ENCODE results near the gene PPARD.

Gene PPARD

DNA sequence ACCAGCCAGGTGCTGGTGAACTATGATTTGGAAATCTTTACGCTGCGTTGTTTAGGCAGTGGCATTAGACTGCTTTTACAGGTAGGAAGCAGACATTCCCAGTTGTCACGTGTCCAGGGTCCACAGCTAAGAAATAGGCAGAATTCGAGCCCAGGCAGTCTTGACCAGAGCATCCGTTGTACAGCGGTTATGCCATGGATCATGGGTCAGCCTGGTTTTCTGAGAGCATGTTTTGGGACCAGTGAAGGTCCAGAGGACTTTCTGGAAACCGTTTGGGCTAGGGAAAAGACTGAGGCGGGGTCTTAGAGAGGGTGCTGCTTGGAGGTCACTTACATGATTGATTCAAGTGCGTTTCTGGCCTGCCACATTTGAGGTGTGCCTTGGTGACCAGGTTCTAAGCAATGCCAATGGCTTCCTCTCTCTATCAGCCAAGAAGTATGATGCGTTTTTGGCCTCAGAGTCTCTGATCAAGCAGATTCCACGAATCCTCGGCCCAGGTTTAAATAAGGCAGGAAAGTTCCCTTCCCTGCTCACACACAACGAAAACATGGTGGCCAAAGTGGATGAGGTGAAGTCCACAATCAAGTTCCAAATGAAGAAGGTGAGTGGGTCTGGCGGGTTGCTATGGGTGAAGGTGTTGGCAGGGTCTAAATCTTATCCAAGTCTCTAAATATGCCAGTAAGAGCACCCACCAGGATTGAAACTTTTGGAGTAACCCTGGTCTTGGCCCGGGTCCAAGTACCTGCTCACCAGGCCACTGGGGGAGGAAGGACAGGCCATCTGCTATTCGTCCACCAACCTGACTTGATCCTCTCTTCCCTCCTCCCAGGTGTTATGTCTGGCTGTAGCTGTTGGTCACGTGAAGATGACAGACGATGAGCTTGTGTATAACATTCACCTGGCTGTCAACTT lies 127.6 kb downstream of the PPARD start:
- DNase-seq (ENCODE audit: low read depth): no peak

DNA sequence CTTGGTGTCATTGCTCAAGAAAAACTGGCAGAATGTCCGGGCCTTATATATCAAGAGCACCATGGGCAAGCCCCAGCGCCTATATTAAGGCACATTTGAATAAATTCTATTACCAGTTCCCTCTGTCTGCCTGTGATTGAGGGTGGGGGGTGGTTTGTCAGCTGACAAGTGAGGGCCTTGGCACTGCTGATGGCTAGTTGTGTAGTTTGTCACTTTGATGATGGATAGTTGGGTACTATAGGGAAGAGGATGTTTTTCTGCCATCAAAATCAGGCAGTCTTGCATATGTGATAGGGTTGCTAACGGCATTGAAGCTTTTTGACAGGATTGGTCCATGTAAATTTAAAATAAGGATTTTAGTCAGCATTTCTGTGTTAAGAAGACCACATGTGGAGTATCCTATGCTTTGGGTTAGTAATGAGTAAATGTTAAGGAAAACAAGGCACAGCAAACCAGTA lies 128.3 kb downstream of the PPARD start:
- no peak for DNase-seq (ENCODE audit: low read depth)

DNA sequence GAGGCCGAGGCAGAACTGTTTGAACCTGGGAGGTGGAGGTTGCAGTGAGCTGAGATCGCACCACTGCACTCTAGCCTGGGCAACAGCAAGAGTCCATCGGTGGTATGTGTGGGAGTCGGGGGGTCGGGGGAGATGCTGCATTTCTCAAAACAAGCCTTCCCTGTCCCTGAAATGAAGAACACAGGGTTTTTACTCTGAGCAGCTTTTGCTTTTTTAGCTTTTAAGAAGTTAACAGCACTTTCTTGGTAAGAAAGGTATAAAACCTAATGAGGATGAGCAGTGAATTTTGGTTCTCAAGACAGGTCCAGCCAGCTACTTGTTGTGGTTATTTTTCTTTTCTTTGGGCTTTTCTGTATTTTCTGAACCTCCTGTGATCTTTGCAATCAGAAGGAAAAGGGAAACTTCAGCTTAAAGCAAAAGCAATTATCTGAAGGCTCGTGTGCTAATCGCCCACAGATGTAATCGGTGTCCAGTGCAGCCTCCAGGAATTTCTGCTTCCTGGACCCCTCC lies 129.5 kb downstream of the PPARD start:
- DNase-seq (ENCODE audit: low read depth): no peak

DNA sequence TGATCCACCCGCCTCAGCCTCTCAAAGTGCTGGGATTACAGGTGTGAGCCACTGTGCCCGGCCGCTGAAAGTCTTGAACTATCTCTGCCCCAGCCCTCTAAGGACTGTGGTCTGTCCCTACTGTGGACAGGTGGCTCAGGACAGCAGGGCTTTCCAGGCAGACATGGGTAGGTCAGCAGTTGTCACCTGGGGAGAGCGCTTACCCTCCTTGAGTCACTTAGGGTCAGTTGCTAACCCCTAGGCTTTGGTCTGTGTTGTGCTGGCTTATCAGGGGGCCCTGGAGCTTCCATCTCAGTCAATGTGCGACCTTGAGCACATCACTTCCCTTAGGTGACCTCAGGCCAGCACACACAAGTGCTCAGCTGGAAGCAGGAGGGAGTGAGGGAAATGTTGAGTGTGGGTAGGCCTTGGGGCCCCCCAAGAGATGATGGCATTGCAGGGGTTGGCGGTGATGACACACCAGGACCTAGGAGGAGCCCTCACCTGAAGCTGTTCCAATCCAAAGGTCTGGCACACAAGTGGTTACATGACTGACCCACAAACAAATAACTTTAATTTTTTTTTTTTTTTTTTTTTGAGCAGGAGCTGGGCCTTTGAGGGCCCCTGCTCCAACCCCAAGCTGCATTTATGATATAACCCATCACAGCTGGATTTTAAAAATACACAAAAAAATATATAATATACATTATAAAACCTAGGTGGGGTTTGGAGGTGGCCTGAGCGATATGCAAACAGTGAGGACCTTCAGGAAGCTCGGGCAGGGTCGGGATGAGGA lies 130.9 kb downstream of the PPARD start:
- DNase-seq (ENCODE audit: low read depth): no peak

DNA sequence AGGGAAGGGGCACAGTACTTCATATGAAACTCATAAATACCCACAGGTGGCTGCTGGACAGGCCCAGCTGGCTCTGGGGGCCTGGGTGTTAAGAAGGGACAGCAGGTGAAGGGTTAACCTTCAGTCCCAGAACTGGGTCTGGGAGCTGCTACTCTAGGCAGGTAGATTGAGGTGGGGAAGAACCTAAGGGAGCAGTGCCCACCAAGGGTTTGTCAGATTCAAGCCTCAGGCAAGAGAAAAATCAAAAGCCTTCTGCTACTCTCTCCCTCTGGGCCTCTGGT lies 131.4 kb downstream of the PPARD start:
- no peak for DNase-seq (ENCODE audit: low read depth)

DNA sequence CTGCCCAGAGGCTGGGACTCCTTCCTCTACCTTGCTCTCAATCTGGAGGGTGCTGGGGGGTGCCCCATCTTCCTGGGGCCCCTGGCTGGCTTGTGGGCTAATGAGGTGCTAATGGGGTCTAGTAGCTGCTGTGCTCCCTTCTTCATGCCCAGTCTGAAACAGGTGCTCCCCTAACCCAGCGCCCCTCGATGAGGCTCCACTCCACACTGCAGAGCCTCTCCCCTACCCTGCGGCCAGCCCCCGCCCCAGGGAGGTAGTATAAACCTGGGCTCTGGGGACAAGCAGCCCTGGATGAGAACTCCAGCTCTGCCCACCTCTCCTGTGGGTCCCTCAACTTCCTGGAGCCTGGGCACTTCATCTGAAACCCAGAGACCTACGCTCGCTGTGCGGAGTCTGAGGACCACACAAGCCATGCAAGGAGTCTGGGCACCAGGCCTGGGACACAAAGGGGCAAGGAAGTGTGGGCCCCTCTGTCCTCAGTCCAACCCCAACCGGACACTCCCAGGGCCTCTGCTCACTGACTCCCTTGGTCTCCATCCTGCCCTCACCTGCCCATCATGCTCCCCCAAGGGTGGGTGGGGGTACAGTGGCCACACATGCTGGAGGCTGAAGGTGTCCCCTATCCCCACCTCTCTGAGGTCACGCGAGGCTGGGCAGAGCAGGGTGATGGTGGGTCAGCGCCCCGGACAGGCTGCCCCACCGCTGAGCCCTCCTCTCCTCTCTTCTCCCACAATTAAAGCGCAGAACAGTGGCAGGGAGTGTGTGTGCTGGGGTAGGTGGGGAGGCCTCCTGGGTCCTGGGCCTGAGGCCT lies 132.0 kb downstream of the PPARD start:
- DNase-seq (ENCODE audit: low read depth): no peak

DNA sequence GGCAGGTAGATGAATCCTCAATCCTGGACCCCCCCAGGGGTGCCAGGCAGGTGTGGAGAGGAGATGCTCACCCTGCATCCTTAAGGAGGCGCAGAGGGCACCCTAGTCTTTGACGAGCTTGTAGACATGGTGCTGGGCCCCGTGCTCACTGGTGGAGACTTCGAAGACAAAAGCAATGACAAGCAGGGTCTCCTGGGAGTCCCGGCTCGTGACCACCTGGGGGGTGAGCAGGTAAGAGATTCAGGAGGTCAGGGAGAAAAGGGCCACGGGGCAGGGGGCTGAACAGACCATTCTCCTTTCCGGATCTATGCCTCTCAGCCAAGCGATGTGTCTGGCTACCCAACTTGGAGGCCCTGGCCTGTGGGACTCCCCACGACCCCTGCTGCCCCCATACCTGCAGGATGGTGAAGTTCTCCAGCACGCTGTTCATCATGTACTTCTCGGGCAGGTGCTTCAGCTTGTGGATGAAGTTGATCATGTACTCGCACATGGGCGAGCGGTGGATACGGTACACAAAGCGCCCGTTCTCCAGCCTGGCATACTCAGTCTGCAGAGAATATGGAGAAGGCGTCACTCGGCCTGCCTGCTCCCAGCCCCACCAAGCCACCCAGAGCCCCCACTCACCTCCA lies 132.7 kb downstream of the PPARD start:
- DNase-seq (ENCODE audit: low read depth): no peak

DNA sequence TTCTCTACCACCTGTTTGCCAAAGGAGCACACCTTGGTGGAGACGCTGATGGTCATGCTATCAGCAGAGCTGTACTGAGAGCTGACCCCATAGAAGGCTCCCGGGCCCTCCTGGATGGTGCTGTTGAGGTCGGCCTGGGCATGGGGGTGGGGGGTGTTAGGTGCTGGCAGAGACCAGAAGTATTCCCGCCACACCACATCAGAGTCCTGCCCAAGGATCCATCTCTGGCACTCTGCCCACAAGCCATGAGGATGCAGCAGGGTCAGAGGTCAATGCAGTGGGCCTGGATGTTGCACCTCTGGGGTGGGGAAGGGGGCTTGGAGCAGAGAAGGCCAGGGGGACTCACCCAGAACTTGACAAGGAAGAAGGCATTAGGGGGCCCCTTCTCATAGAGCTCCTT lies 133.2 kb downstream of the PPARD start:
- DNase-seq (ENCODE audit: low read depth): no peak

DNA sequence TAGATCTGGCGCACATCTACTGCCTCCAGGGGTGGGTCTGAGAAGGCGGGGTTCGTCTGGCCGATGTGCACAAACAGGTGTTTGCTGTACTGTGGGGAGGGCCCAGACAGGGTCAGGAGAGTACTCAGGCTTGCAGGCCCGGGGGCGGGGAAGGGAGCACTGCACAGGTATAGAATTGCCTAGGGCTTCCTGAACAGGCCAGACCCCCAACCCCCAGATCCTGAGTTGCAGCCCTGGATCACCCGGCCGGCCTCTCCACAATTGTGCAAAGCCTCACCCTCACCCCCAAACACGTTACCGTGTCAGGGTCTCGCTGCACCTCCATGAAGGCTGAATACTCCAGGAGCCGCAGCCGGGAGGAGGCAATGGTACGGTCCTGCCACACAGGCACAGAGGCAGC lies 133.6 kb downstream of the PPARD start:
- DNase-seq (ENCODE audit: low read depth): no peak

DNA sequence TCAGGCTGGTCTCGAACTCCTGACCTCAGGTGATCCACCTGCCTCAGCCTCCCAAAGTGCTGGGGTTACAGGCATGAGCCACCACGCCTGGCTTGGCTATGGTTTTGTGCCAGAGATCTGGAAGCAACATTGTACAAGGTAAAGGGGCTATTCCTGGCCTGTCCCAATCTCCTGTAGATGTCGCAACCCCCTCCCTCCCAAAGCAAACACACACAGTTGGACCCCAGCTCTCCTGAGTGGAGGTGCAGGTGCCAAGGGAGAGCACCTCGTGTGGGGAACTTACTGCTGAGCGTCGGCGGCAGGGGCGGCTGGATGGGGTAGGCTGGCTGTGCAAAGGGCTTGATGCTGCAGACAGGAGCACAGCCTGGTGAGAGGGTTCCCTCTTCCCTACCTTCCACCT lies 134.7 kb downstream of the PPARD start:
- DNase-seq (ENCODE audit: low read depth): no peak

Data from activated T-helper 1 cell treated with Interleukin-2 at 50 U/mL for 16 hours (primary cell).